Muscle of back (tissue), 11 donors: ENCODE data around the gene CDYL2. TPM values are rescaled to one million over a fixed set of nuclear protein-coding genes. Genes with fewer than 3 reads are reported as not detected.
A peak's percentile ranks its signal among the peaks of the same experiment; 100 is the strongest.

Experiments used
- DNase-seq, 3 donors: peaks; one replicate each; pipeline versions ENCODE4 v3.0.0 to v3.0.0-alpha.2; 2013
- polyA plus RNA-seq, 10 donors: library from polyadenylated mRNA; unstranded; fragments of 120-200 nt; gene quantifications; one replicate each; pipeline ENCODE4 v1.2.1, GENCODE V29; 2013; ENCODE audit not compliant: insufficient read length in 10 of 10

Gene CDYL2
- polyA plus RNA-seq, 10 donors: 2.0 to 3.7 (median 2.8) TPM

GRCh38 chr16:80708823-80709222, 95.6 kb downstream of the CDYL2 start:
- DNase-seq: no peak

DNA sequence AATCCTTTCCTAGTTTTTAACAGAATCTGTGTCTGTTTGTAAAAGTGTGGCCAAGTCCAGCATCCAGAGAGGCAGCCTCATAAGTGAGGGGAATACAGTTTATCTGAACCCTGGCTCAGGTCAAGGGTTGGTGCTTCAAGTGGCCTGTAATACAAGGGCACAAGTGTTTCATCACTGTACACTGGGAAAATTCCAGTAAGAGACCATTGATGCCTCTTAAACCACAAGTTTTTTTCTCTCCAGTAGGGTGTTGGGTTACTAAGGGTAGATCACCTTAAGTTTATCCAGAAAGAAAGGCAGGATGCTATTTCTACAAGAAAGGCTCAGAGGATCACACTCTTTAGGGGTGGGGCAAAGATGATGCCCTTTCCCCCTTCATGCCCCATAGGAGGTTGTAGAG, 96.7 kb downstream of the CDYL2 start:
- no peak for DNase-seq

DNA sequence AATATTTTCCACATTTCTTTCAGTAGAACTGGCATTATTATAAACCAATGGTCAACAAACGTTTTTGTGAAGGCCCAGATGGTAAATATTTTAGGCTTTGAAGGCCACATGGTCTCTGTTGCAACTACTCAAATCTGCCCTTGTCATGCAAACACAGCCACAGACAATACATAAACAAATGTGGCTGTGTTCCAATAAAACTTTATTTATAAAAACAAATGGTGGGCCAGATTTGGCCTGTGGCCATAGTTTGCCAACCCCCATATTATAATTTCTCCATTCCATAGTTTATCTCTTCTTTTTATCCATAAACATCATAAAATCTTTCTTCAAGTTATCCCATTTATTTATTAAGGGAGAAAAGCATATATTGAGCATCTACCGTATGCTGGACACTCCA, 98.8 kb downstream of the CDYL2 start:
- DNase-seq: no peak

DNA sequence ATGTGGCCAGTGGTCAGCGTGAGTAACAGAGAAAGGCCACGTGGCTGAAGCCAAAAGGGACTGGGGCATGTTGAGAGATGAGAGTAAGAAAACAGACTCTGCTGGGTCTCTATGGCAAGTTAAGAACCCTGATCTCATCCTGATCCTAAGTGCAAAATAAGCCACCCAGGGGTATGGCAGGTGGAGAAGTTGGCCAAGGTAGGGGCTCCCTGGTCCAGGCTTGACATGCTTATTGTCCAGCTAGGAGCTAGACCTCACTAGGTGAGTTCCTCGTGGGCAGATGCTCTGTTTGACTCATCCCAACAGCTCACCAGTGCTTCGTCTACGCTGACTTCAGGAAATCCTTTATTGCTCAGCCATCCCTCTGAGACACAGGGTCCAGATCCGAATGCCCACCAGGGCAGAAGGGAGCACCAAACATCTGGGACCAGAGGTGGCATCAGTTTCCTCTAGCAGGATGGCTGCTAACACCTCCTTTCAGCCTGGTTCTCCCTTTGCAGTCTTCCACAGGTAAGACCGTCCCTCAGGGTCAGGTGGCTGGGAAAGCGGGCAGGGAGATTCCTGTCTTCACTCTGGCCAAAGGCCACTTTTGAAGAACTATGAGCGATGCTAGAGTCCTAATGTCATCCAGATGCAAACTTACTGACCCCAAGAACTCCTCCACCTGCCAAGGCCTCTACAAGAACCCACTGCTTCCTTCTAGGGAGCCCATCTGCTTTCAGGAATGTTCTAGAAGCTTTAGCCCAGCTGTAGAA, 99.5 kb downstream of the CDYL2 start:
- no peak for DNase-seq

GRCh38 chr16:80703131-80704071, 101.0 kb downstream of the CDYL2 start:
- no peak for DNase-seq

GRCh38 chr16:80702696-80703095, 101.7 kb downstream of the CDYL2 start:
- DNase-seq: no peak

DNA sequence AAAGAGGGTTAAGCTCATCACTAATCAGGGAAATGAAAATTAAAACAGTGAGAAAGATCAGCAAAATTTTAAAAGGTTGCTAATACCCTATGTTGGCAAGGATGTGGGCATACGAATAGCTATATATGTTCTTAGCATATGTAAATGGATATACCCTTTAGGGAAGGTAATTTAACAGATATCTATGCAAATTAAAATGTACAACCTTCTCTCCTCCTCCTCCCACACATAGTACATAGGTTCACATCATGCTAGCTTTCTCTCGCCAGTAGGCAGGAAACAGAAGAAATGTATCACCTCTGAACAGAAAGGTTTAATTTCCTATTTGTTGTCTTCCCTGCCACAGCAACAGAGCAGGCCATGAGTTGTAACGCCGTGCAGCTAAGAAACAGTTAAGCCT, 103.8 kb downstream of the CDYL2 start:
- no peak for DNase-seq

GRCh38 chr16:80695020-80695419, 109.4 kb downstream of the CDYL2 start:
- no peak for DNase-seq

GRCh38 chr16:80693553-80693952, 110.8 kb downstream of the CDYL2 start:
- DNase-seq: no peak

- DNase-seq: no peak
These were observed 112.1 kb downstream of the CDYL2 start for GRCh38 chr16:80692270-80692669.

DNA sequence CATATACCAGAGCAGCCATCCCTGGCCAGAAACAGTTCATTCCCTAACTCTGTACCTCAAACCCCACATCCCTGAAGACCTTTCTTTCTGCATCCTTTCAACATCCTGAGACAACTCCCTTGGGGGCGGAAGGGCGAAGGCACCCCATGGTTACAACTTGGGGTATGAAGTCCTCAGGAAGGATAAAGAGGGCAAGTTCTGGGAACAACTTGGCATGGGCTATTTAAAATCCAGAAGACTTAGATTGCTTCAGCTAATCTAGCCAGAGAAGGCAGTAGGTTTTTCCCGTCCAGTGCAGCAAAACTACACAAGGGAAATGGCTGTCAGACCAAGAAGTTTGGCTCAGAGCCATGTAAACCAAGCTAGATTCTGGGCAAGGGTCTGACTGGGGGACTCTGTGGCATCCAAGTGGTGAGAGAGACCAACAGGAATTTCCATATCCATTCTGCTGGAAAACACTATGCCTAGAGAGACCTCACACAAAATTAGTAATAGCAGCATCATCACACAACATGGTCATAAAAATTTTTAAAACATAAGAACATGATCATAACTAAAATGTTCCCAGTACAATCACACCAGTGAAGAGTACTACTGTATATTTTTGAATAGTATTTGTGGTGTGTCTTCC, 113.2 kb downstream of the CDYL2 start:
- no peak for DNase-seq

GRCh38 chr16:80689487-80689886, 114.9 kb downstream of the CDYL2 start:
- no peak for DNase-seq

- DNase-seq: no peak
These were observed 116.8 kb downstream of the CDYL2 start for GRCh38 chr16:80687606-80688005.

DNA sequence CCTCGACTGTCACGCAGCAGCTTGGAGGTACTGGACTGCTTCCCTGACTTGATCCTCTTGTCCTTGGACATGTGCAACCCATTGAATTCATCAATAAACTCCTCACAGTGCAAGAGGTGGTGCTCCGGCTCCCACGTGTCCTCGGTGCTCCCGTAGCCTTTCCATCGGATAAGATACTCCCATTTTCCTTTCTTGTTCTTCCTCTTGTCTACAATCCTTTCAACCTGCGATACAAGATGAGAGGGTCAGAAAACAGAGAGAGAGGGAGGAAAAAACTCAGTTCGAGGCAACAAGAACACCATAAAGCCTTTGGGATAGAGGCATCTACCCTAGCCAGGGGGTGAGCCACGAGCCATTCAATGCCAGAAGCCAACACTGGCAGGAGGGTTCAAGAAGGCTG, 119.5 kb downstream of the CDYL2 start:
- DNase-seq: no peak

DNA sequence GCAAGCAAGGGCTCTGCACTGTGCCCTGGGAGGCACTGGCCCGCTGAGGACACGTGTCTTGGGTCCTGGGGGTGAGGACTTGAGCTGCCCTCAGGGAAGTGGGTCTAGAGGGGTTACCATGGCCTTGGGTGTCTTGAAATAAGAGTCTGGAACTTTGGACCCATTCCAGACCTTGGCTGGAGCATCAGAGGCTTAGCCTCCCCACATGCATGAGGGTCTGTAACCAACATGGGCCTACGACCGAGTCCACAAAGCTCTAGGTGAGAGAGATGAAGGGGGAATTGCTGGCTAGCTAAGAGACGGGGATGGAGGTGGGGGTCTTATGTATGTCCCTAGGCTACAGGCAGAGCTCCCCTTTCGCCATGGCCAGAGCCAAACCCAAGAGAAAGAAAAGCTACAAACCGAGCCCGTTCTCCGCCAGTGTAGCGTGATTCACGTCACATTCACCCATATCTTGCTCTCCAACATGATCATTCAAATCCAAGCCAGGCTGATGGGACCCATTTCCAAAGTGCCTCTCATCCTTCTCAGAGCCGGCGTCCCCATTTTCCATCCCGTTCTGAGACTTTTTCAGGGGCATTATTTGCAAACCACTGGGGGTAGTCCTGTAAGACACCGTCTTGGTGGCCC, 120.1 kb downstream of the CDYL2 start:
- DNase-seq: no peak

DNA sequence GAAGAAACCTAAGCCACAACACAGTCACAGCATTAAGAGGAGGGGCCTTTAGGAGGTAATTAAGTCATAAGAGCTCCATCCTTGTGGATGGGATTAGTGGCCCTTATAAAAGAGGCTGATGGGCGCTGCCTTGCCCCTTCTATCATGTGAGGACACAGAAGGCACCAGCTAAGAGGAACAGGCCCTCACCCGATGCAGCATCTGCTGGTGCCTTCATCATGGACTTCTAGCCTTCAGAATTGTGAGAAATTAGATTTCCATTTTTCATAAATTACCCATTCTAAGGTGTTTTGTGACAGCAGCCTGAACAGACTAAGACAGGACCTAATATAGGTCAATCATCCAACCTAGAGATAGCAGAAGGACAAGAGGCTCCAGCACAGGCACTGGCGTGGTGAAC, 120.8 kb downstream of the CDYL2 start:
- DNase-seq: no peak

GRCh38 chr16:80682421-80683070, 121.9 kb downstream of the CDYL2 start:
- DNase-seq: peak in 2 of 3 donors; percentile 28 to 39

DNA sequence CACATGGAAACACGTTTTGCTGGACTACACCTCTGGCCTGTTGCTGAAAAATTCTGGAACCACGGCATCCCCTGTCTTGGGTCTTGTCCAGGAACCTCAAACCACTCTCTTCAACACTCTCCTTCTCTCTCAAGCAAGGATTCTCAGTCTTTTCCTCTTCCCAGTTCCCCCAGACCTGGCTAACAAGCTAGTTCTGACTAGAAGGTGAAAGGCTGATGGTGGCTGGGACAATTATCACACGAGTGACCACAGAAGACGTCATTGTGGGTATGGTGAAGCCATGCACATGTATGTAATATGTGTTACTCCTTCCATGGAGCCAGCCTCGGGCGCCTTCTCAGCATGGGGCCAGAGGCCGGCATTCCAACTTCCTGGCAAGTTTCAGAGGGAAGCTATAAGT, 123.0 kb downstream of the CDYL2 start:
- DNase-seq: no peak

DNA sequence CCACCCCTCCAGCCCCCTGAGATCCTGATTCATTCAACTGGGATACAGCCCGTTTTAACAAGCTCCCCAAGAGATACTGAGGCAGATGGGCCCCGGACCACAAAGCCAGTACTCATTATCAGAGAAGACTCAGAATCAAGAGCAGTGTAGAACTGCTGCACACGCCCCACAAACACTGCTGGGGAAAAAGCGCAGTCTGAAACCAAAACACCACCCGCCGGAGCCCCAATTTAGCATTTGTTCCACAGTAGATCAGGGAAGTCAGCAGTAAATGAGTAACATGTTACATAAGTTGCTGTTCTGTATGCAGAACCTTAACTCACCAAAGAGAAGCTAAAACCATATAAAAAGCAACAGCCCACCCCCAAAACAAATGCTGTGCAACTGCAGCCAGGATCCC, 123.6 kb downstream of the CDYL2 start:
- DNase-seq: no peak

DNA sequence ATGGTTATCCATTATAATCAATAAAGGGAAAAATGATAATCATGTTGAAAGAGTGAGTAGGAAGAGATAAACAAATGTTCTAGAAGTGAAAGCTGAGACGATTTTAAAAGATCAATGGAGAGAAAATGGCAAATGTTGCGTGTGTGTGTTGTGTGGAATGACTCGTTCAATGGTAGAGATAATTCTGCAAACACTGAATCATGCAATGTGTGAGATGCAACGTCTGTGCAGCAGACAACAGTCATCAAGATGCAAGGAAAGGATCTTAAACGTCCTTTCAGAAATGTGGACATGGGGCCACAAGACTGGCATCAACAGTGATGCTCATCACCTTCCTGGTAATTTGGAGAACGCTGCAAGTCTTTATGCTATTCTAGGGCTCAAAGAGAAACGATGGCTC, 124.4 kb downstream of the CDYL2 start:
- DNase-seq: no peak

GRCh38 chr16:80674884-80675283, 129.5 kb downstream of the CDYL2 start:
- DNase-seq: no peak

DNA sequence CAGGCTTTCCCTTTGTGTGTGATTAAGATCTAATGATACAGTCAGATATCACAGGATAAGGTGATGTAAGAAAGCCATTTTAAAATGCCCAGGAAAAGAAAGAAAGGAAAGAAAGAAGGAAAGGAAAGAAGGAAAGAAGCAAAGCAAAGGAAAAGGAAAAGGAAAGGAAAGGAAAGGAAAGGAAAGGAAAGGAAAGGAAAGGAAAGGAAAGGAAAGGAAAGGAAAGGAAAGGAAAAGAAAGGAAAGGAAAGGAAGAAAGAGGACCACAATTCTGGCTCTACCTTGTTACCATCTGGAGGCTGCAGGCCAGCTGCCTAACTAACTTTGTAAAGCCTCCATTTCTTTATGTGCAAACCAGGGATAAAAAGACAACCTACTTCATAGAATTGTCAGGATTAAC, 132.0 kb downstream of the CDYL2 start:
- DNase-seq: no peak
